ENCODE measurements around the gene BST2. TPM values are rescaled to one million over a fixed set of nuclear protein-coding genes. Genes with fewer than 3 reads are reported as not detected.

Gene BST2
- total RNA-seq, 5 donors from 2014 or later (not counting 1 experiment from before 2014, with no cell fraction given) = 43.9 to 62.0 (median 52.2) TPM

DNA sequence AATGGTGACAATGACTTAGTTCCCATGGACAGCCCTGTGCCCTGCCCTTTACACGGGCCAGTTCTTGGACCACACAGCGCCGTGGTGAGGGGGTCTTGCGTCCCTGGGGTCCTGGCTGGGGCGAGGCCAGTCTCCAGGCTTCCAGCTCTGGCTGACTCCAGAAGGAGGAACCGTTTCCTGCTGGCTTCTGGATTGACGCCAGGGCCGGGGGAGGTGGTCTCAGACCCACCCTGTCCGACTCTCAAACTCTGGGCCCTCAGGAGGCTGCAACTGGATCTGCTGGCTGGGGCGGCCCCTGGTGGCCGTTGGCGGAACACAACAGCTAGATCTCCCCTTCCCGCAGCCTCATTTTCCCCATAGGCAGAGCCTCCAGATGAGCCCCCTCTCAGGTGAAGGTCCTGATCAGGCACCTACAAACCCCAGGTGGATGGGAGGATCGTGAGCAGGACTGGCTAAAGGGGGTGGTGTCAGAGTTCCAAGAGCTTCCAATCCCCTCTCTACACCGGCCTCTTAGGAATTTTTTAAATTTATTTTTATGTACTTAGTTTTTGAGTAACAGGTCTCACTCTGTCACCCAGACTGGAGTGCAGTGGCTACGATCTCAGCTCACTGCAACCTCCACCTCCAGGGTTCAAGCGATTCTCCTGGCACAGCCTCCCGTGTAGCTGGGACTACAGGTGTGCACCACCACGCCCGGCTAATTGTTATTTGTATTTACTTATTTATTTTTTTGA is 19.4 kb downstream of the BST2 start:
- H3K27me3 Mint-ChIP-seq = peaks cover 0 to 2% of the 10 kb centered on the region in 2 donors
- no peak overlapping the region for H3K4me3 Mint-ChIP-seq
- POLR2A ChIA-PET = no interaction called here

DNA sequence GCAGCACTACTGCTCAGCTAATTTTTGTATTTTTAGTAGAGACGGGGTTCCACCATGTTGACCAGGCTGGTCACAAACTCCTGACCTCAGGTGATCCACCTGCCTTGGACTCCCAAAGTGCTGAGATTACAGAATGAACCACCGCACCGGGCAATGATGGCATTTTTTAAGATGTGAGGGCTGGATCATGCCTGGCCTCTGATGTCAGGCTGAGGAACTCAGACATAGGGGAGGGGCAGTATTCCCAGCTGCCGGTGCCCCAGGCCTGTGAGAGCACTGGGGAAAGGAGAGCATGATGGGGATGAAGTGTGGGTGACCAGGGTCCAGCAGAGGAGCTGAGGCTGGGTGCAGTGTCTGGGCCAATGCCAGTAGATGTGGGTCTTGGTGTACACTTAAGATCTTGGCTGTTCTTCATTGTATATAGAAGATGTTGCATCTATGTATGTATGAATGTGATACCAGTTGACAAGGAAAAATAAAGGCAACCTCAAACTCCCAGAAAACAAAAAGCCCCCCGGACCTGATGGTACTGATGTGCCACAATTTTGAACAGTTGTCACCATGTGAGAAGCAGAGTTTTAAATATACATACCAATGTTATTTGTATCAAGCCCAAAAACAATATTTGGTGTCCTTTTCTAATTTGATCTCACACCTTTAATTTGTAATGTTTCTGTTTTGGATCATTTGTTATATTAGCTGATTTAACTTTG is 24.8 kb downstream of the BST2 start:
- ATAC-seq (replicated peaks in 1 of 4) (no peak), DNase-seq (no peak)
- Mint-ChIP-seq H3K36me3 (no peaks in the 10 kb centered on the region), H3K9me3 (peaks cover 0 to 4% (median 0%) of the 10 kb centered on the region in 3 donors), H3K4me1 (peaks cover 6 to 7% (median 6%) of the 10 kb centered on the region in 3 donors), H3K27ac (no peak overlapping the region), H3K27me3 (peaks cover 3 to 15% of the 10 kb centered on the region in 2 donors), H3K4me3 (no peak overlapping the region)
- ChIA-PET CTCF (interaction anchor here in 1 of 2 donors (0.5 kb wide), 1 partner anchor 220 kb away, joined by 3 read pairs; no protein-coding TSS in a partner anchor), POLR2A (interaction anchor here in 1 of 2 donors (0.7 kb wide), 1 partner anchor 893 kb away, joined by 6 read pairs; no protein-coding TSS in a partner anchor)
- peaks cover 0 to 24% of the 10 kb centered on the region in 2 experiments for H3K27me3 ChIP-seq (replicated peaks in 1 of 2; ENCODE audit: control insufficient read depth in 2 of 2, extremely low read depth in 1 of 2, insufficient read depth in 2 of 2, low read length in 1 of 2)
- no peak overlapping the region for H3K27ac ChIP-seq (ENCODE audit: low read length)
- WGBS (ENCODE audit: insufficient coverage) = 100% methylated on average over 4 of the region's 5 CpGs
- no peaks in the 10 kb centered on the region for H3K36me3 ChIP-seq (ENCODE audit: control insufficient read depth in 2 of 2, extremely low read depth in 1 of 2, insufficient read depth in 1 of 2, low read length in 1 of 2)
- H3K9me3 ChIP-seq = no peaks in the 10 kb centered on the region
- no peak overlapping the region for H3K4me3 ChIP-seq (ENCODE audit: control insufficient read depth in 1 of 2, extremely low read depth in 1 of 2, low read length in 1 of 2)
- H3K4me1 ChIP-seq (ENCODE audit: control insufficient read depth in 1 of 2, extremely low read depth in 1 of 2, insufficient read depth in 2 of 2, low read length in 2 of 2) = peaks cover 0 to 7% of the 10 kb centered on the region in 2 experiments

More for the DNA sequence above, 19.4 kb downstream of the BST2 start:
- H3K27ac ChIP-seq (ENCODE audit: low read length) = no peak overlapping the region
- WGBS (ENCODE audit: insufficient coverage) = 45% methylated on average over 11 of the region's 20 CpGs
- CTCF ChIA-PET = interaction anchor here (0.6 to 2.2 kb wide), 5 partner anchors 40 to 196 kb away, joined by 3 to 10 read pairs (median 4); no protein-coding TSS in a partner anchor
- Mint-ChIP-seq H3K27ac (no peak overlapping the region), H3K9me3 (no peaks in the 10 kb centered on the region), H3K4me1 (peaks cover 5 to 13% (median 11%) of the 10 kb centered on the region in 3 donors), H3K36me3 (no peaks in the 10 kb centered on the region)
- peaks cover 2 to 17% of the 10 kb centered on the region in 2 experiments for H3K4me1 ChIP-seq (ENCODE audit: control insufficient read depth in 1 of 2, extremely low read depth in 1 of 2, insufficient read depth in 2 of 2, low read length in 2 of 2)
- H3K9me3 ChIP-seq = no peaks in the 10 kb centered on the region
- ATAC-seq (replicated peaks in 1 of 4) (peak; percentile 23 to 51 (median 42)), DNase-seq (peak in 33 of 35 experiments; percentile 17 to 78 (median 49))
- no peaks in the 10 kb centered on the region for H3K36me3 ChIP-seq (ENCODE audit: control insufficient read depth in 2 of 2, extremely low read depth in 1 of 2, insufficient read depth in 1 of 2, low read length in 1 of 2)
- no peak overlapping the region for H3K4me3 ChIP-seq (ENCODE audit: control insufficient read depth in 1 of 2, extremely low read depth in 1 of 2, low read length in 1 of 2)
- H3K27me3 ChIP-seq (replicated peaks in 1 of 2; ENCODE audit: control insufficient read depth in 2 of 2, extremely low read depth in 1 of 2, insufficient read depth in 2 of 2, low read length in 1 of 2) = peaks cover 0 to 6% of the 10 kb centered on the region in 2 experiments

DNA sequence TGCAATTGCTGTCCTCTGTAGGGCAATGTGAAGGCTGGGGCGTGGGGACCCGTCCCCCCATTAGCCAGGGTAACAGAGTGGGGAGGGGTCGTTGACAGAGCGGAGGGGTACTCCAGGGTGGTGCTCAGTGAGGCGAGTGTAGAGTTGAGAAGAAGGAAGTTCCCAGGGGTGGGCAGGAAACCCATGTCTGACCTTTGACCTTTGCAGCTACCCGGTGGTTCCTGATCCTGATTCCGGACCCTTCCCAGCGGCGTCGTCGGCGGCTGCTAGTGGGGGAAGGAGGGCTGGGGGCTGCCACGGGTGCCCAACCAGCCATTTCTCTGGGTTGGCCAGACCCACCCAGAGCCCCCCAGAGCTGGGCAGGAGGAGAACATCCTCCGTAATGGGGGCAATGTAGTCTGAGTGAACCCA is 26.2 kb downstream of the BST2 start:
- POLR2A ChIA-PET = no interaction called here
- H3K9me3 Mint-ChIP-seq = peaks cover 0 to 4% (median 0%) of the 10 kb centered on the region in 3 donors
- DNase-seq (no peak), ATAC-seq (replicated peaks in 1 of 4) (no peak)
- CTCF ChIA-PET = interaction anchor here in 1 of 2 donors (0.7 kb wide), 1 partner anchor 224 kb away, joined by 3 read pairs; no protein-coding TSS in a partner anchor
- H3K27ac Mint-ChIP-seq = no peak overlapping the region
- peaks cover 0 to 7% of the 10 kb centered on the region in 2 experiments for H3K4me1 ChIP-seq (ENCODE audit: control insufficient read depth in 1 of 2, extremely low read depth in 1 of 2, insufficient read depth in 2 of 2, low read length in 2 of 2)
- H3K27me3 ChIP-seq (replicated peaks in 1 of 2; ENCODE audit: control insufficient read depth in 2 of 2, extremely low read depth in 1 of 2, insufficient read depth in 2 of 2, low read length in 1 of 2) = peaks cover 0 to 24% of the 10 kb centered on the region in 2 experiments
- no peak overlapping the region for H3K4me3 ChIP-seq (ENCODE audit: control insufficient read depth in 1 of 2, extremely low read depth in 1 of 2, low read length in 1 of 2)
- peaks cover 3 to 15% of the 10 kb centered on the region in 2 donors for H3K27me3 Mint-ChIP-seq
- no peaks in the 10 kb centered on the region for H3K36me3 Mint-ChIP-seq
- no peaks in the 10 kb centered on the region for H3K36me3 ChIP-seq (ENCODE audit: control insufficient read depth in 2 of 2, extremely low read depth in 1 of 2, insufficient read depth in 1 of 2, low read length in 1 of 2)
- no peak overlapping the region for H3K4me3 Mint-ChIP-seq
- peaks cover 6 to 7% (median 6%) of the 10 kb centered on the region in 3 donors for H3K4me1 Mint-ChIP-seq
- H3K9me3 ChIP-seq = no peaks in the 10 kb centered on the region
- H3K27ac ChIP-seq (ENCODE audit: low read length) = no peak overlapping the region
- WGBS (ENCODE audit: insufficient coverage) = 45% methylated on average over 14 of the region's 14 CpGs

DNA sequence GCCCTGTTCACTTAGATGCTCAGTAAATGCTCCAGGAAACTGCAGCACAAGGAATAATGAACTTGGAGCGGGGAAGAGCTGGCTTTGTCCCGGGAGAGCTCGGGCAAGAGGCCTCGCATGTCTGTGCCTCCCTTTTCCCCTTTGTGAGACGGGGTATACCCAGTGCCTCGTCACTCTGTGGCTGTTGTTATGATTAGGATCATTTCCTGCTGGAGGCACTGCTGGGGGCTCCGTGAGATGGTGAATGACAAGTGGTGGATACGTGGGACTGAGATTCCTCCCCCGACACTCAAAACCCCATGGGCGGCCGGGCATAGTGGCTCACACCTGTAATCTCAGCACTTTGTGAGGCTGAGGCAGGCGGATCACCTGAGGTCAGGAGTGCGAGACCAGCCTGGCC is 27.2 kb downstream of the BST2 start:
- Mint-ChIP-seq H3K36me3 (no peaks in the 10 kb centered on the region), H3K27ac (no peak overlapping the region), H3K4me1 (peaks cover 5 to 6% (median 6%) of the 10 kb centered on the region in 3 donors), H3K27me3 (peaks cover 3 to 15% of the 10 kb centered on the region in 2 donors), H3K4me3 (no peak overlapping the region), H3K9me3 (peaks cover 0 to 4% (median 0%) of the 10 kb centered on the region in 3 donors)
- POLR2A ChIA-PET = no interaction called here
- no peak overlapping the region for H3K27ac ChIP-seq (ENCODE audit: low read length)
- CTCF ChIA-PET = interaction anchor here in 1 of 2 donors (0.6 kb wide), 2 partner anchors 13 to 17 kb away, joined by 3 to 4 read pairs; no protein-coding TSS in a partner anchor
- H3K27me3 ChIP-seq (replicated peaks in 1 of 2; ENCODE audit: control insufficient read depth in 2 of 2, extremely low read depth in 1 of 2, insufficient read depth in 2 of 2, low read length in 1 of 2) = peaks cover 0 to 25% of the 10 kb centered on the region in 2 experiments
- ATAC-seq (replicated peaks in 1 of 4) = no peak
- no peak for DNase-seq
- peaks cover 0 to 4% of the 10 kb centered on the region in 2 experiments for H3K4me1 ChIP-seq (ENCODE audit: control insufficient read depth in 1 of 2, extremely low read depth in 1 of 2, insufficient read depth in 2 of 2, low read length in 2 of 2)
- 30% methylated on average over 4 of the region's 13 CpGs for WGBS (ENCODE audit: insufficient coverage)
- H3K9me3 ChIP-seq = no peaks in the 10 kb centered on the region
- no peak overlapping the region for H3K4me3 ChIP-seq (ENCODE audit: control insufficient read depth in 1 of 2, extremely low read depth in 1 of 2, low read length in 1 of 2)
- no peaks in the 10 kb centered on the region for H3K36me3 ChIP-seq (ENCODE audit: control insufficient read depth in 2 of 2, extremely low read depth in 1 of 2, insufficient read depth in 1 of 2, low read length in 1 of 2)

DNA sequence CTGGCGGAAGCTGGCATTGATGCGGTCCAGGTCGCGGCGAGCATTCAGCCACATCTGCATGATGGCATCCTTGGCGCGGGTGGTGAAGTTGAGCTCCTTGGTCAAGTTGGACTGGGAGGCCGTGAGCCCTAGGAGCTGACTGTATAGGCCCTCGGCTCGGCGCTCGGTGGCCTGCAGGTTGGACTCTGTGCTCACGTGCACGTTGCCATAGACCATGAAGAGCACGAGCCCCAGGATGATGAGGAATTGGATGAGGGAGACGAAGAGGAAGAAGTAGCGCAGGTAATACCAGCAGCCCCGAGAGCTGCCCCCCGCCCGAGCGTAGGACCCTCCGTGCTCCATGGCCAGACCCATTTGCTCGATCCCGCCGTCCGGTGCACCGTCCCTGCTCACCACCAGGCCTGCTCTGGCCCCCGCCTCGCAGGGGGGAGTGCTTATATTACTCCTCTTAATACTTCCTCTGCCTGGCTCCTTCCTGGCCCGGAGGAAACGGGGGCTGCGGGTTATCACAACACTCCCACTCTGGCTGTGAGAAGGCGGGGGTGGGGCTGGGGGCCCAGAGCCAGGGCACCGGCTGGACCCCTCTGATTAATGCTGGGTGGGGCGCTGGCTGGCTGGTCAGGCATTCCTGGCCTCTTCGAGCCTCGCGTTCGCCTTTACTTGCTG is 28.4 kb downstream of the BST2 start, which contains the start of gene PLVAP:
PLVAP (minus strand) TSS at position 408 of the 666 bp plus-strand sequence; CDS start at position 354, 54 bp downstream.
- CTCF ChIA-PET = no interaction called here
- peak within 1 kb of the TSS in 1 of 2 donors; percentile 71 for H3K27ac Mint-ChIP-seq
- DNase-seq (no peak), ATAC-seq (replicated peaks in 1 of 4) (no peak)
- WGBS (ENCODE audit: insufficient coverage) = 69% methylated on average over 28 of the region's 39 CpGs
- Histone ChIP-seq H3K4me1 (ENCODE audit: control insufficient read depth in 1 of 2, extremely low read depth in 1 of 2, insufficient read depth in 2 of 2, low read length in 2 of 2) (no peaks in the 10 kb centered on the region), H3K9me3 (no peaks in the 10 kb centered on the region), H3K27ac (ENCODE audit: low read length) (no peak within 1 kb of the TSS), H3K36me3 (ENCODE audit: control insufficient read depth in 2 of 2, extremely low read depth in 1 of 2, insufficient read depth in 1 of 2, low read length in 1 of 2) (no peaks in the 10 kb centered on the region), H3K27me3 (replicated peaks in 1 of 2; ENCODE audit: control insufficient read depth in 2 of 2, extremely low read depth in 1 of 2, insufficient read depth in 2 of 2, low read length in 1 of 2) (peaks cover 0 to 29% of the 10 kb centered on the region in 2 experiments), H3K4me3 (ENCODE audit: control insufficient read depth in 1 of 2, extremely low read depth in 1 of 2, low read length in 1 of 2) (no peak within 1 kb of the TSS)
- H3K9me3 Mint-ChIP-seq = peaks cover 0 to 4% (median 0%) of the 10 kb centered on the region in 3 donors
- H3K27me3 Mint-ChIP-seq = peaks cover 3 to 15% of the 10 kb centered on the region in 2 donors
- H3K36me3 Mint-ChIP-seq = no peaks in the 10 kb centered on the region
- POLR2A ChIA-PET = no interaction called here
- H3K4me1 Mint-ChIP-seq = peaks cover 0 to 6% (median 0%) of the 10 kb centered on the region in 3 donors
- no peak within 1 kb of the TSS for H3K4me3 Mint-ChIP-seq

All from T-cell (primary cell).